ENCODE data around the gene SLC4A5.
A peak's percentile ranks its signal among the peaks of the same experiment; 100 is the strongest.

The SLC4A5 gene

GRCh38 chr2:74275228-74275627 is 68.0 kb downstream of the SLC4A5 start:
- no peak for TF ChIP-seq YY1 (IDR thresholded peaks at IDR 0.05; ENCODE audit: insufficient read depth, insufficient read length)
- no peak for TF ChIP-seq SUZ12 (IDR thresholded peaks at IDR 0.05; ENCODE audit: extremely low read depth, insufficient read depth, insufficient read length)
- TF ChIP-seq ZNF274 (IDR thresholded peaks at IDR 0.05; ENCODE audit: low read depth, low read length) = no peak
- Histone ChIP-seq H3K4me1 (ENCODE audit: insufficient read depth, insufficient read length) (no peaks in the 10 kb centered on the region), H3K9me3 (ENCODE audit: insufficient read depth, low read length) (no peaks in the 10 kb centered on the region), H3K9ac (ENCODE audit: insufficient read length, low read depth) (no peak overlapping the region), H3K4me3 (ENCODE audit: insufficient read length, low read depth) (no peak overlapping the region), H3K36me3 (ENCODE audit: insufficient read depth, insufficient read length, low read length) (no peaks in the 10 kb centered on the region), H3K27me3 (ENCODE audit: insufficient read depth, insufficient read length) (no peaks in the 10 kb centered on the region)
- no peak for DNase-seq (ENCODE audit: low read depth, low spot score)

DNA sequence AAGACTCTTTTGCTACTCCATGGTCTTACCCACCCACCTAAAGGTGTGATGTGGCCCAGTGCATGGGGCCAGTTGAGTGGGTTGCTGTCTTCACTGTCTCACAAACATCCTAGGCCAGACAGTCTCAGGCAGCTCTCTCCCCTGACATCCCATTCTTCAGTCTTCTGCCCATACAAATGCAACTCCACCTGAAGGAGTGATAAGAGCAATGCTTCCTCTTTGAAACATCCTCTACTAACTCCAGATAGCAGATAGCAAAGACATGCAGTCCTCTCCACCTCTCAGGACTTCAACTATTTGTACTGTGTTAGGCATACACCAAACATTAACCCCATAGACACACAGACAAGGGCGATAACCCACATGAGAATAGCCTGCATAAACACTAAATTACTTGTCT is 73.5 kb downstream of the SLC4A5 start:
- TF ChIP-seq YY1 (IDR thresholded peaks at IDR 0.05; ENCODE audit: insufficient read depth, insufficient read length) = no peak
- no peak for TF ChIP-seq SUZ12 (IDR thresholded peaks at IDR 0.05; ENCODE audit: extremely low read depth, insufficient read depth, insufficient read length)
- TF ChIP-seq ZNF274 (IDR thresholded peaks at IDR 0.05; ENCODE audit: low read depth, low read length) = no peak
- Histone ChIP-seq H3K9ac (ENCODE audit: insufficient read length, low read depth) (no peak overlapping the region), H3K9me3 (ENCODE audit: insufficient read depth, low read length) (no peaks in the 10 kb centered on the region), H3K4me1 (ENCODE audit: insufficient read depth, insufficient read length) (no peaks in the 10 kb centered on the region), H3K36me3 (ENCODE audit: insufficient read depth, insufficient read length, low read length) (no peaks in the 10 kb centered on the region), H3K4me3 (ENCODE audit: insufficient read length, low read depth) (no peak overlapping the region), H3K27me3 (ENCODE audit: insufficient read depth, insufficient read length) (no peaks in the 10 kb centered on the region)
- no peak for DNase-seq (ENCODE audit: low read depth, low spot score)

DNA sequence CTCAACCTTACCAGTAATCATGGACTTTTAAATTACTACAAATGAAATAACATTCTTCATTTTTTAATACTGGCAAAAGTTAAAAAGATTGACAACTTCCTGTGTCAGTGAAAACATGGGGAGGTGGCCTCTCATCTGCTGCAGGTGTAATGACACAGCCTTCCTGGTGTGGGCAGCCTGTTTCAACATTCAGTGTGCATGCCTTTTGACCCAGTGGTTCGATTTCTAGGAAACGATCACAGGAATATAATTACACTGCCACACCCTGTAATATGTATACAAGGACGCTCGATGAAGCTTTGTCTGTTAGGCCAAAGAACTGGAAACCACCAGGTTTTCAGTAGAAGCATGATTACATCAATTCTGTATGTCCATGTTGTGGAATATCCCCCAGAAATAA is 76.1 kb downstream of the SLC4A5 start:
- H3K4me1 ChIP-seq (ENCODE audit: insufficient read depth, insufficient read length) = no peaks in the 10 kb centered on the region
- no peak for DNase-seq (ENCODE audit: low read depth, low spot score)
- no peak overlapping the region for H3K4me3 ChIP-seq (ENCODE audit: insufficient read length, low read depth)
- no peak overlapping the region for H3K9ac ChIP-seq (ENCODE audit: insufficient read length, low read depth)
- H3K27me3 ChIP-seq (ENCODE audit: insufficient read depth, insufficient read length) = no peaks in the 10 kb centered on the region
- H3K9me3 ChIP-seq (ENCODE audit: insufficient read depth, low read length) = no peaks in the 10 kb centered on the region
- H3K36me3 ChIP-seq (ENCODE audit: insufficient read depth, insufficient read length, low read length) = no peaks in the 10 kb centered on the region
- no peak for TF ChIP-seq YY1 (IDR thresholded peaks at IDR 0.05; ENCODE audit: insufficient read depth, insufficient read length)
- no peak for TF ChIP-seq SUZ12 (IDR thresholded peaks at IDR 0.05; ENCODE audit: extremely low read depth, insufficient read depth, insufficient read length)
- TF ChIP-seq ZNF274 (IDR thresholded peaks at IDR 0.05; ENCODE audit: low read depth, low read length) = no peak

GRCh38 chr2:74264281-74264680 is 78.9 kb downstream of the SLC4A5 start:
- H3K4me3 ChIP-seq (ENCODE audit: insufficient read length, low read depth) = no peak overlapping the region
- no peaks in the 10 kb centered on the region for H3K36me3 ChIP-seq (ENCODE audit: insufficient read depth, insufficient read length, low read length)
- no peak for DNase-seq (ENCODE audit: low read depth, low spot score)
- H3K4me1 ChIP-seq (ENCODE audit: insufficient read depth, insufficient read length) = no peaks in the 10 kb centered on the region
- H3K9me3 ChIP-seq (ENCODE audit: insufficient read depth, low read length) = no peaks in the 10 kb centered on the region
- H3K27me3 ChIP-seq (ENCODE audit: insufficient read depth, insufficient read length) = no peaks in the 10 kb centered on the region
- no peak overlapping the region for H3K9ac ChIP-seq (ENCODE audit: insufficient read length, low read depth)
- TF ChIP-seq SUZ12 (IDR thresholded peaks at IDR 0.05; ENCODE audit: extremely low read depth, insufficient read depth, insufficient read length) = no peak
- no peak for TF ChIP-seq YY1 (IDR thresholded peaks at IDR 0.05; ENCODE audit: insufficient read depth, insufficient read length)
- TF ChIP-seq ZNF274 (IDR thresholded peaks at IDR 0.05; ENCODE audit: low read depth, low read length) = no peak

DNA sequence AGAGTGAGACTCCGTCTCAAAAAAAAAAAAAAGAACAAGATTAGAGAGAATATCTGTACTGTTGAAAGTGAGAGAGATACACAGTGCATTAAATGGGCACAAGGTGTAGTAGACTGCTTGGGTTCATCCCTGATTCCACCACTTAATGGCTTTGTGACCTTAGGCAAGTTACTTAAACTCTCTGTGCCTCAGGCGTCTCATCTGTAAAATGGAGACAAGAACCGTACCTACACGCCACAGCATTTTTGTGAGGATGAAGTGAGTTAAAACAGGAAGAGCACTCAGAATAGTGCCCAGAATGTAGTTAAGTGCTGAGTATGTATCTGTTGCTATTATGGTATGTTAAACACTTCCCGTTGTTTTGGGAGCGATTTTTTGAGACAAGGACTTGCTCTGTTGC is 80.5 kb downstream of the SLC4A5 start:
- H3K27me3 ChIP-seq (ENCODE audit: insufficient read depth, insufficient read length) = no peaks in the 10 kb centered on the region
- TF ChIP-seq YY1 (IDR thresholded peaks at IDR 0.05; ENCODE audit: insufficient read depth, insufficient read length) (no peak), ZNF274 (IDR thresholded peaks at IDR 0.05; ENCODE audit: low read depth, low read length) (no peak), SUZ12 (IDR thresholded peaks at IDR 0.05; ENCODE audit: extremely low read depth, insufficient read depth, insufficient read length) (no peak)
- no peaks in the 10 kb centered on the region for H3K36me3 ChIP-seq (ENCODE audit: insufficient read depth, insufficient read length, low read length)

GRCh38 chr2:74261204-74261864 is 81.9 kb downstream of the SLC4A5 start:
- no peak for TF ChIP-seq SUZ12 (IDR thresholded peaks at IDR 0.05; ENCODE audit: extremely low read depth, insufficient read depth, insufficient read length)
- no peak for TF ChIP-seq YY1 (IDR thresholded peaks at IDR 0.05; ENCODE audit: insufficient read depth, insufficient read length)
- TF ChIP-seq ZNF274 (IDR thresholded peaks at IDR 0.05; ENCODE audit: low read depth, low read length) = no peak
- H3K4me1 ChIP-seq (ENCODE audit: insufficient read depth, insufficient read length) = no peaks in the 10 kb centered on the region
- DNase-seq (ENCODE audit: low read depth, low spot score) = peak; percentile 38
- H3K27me3 ChIP-seq (ENCODE audit: insufficient read depth, insufficient read length) = no peaks in the 10 kb centered on the region
- H3K9me3 ChIP-seq (ENCODE audit: insufficient read depth, low read length) = no peaks in the 10 kb centered on the region
- H3K36me3 ChIP-seq (ENCODE audit: insufficient read depth, insufficient read length, low read length) = no peaks in the 10 kb centered on the region
- no peak overlapping the region for H3K9ac ChIP-seq (ENCODE audit: insufficient read length, low read depth)
- H3K4me3 ChIP-seq (ENCODE audit: insufficient read length, low read depth) = no peak overlapping the region

More for the DNA sequence above, 80.5 kb downstream of the SLC4A5 start:
- DNase-seq (ENCODE audit: low read depth, low spot score) = no peak
- H3K4me3 ChIP-seq (ENCODE audit: insufficient read length, low read depth) = no peak overlapping the region
- no peak overlapping the region for H3K9ac ChIP-seq (ENCODE audit: insufficient read length, low read depth)
- H3K9me3 ChIP-seq (ENCODE audit: insufficient read depth, low read length) = no peaks in the 10 kb centered on the region
- no peaks in the 10 kb centered on the region for H3K4me1 ChIP-seq (ENCODE audit: insufficient read depth, insufficient read length)

DNA sequence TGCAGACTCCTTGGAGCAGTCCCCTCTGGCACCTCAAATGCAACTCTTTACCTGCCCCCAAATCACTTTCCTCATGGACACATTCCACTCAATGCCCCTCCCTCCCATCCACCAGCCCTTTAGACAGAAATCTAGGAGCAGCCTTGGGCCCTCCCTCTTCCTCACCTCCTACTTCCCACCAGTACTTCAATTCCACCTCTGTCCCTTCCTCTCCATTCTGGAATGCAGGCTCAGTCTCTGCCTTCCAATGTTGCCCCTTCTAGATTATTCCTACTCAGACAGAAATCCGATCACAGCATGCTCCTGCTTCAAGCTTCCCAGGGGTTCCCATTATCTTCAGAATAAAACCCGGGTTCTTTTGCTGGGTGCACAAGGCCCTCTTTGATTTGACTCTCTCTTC is 82.7 kb downstream of the SLC4A5 start:
- H3K4me3 ChIP-seq (ENCODE audit: insufficient read length, low read depth) = no peak overlapping the region
- H3K4me1 ChIP-seq (ENCODE audit: insufficient read depth, insufficient read length) = no peaks in the 10 kb centered on the region
- no peak for DNase-seq (ENCODE audit: low read depth, low spot score)
- no peak for TF ChIP-seq SUZ12 (IDR thresholded peaks at IDR 0.05; ENCODE audit: extremely low read depth, insufficient read depth, insufficient read length)
- H3K36me3 ChIP-seq (ENCODE audit: insufficient read depth, insufficient read length, low read length) = no peaks in the 10 kb centered on the region
- H3K27me3 ChIP-seq (ENCODE audit: insufficient read depth, insufficient read length) = no peaks in the 10 kb centered on the region
- no peak overlapping the region for H3K9ac ChIP-seq (ENCODE audit: insufficient read length, low read depth)
- no peaks in the 10 kb centered on the region for H3K9me3 ChIP-seq (ENCODE audit: insufficient read depth, low read length)

All from NT2/D1 (cell line).